Choroid plexus epithelial cell (primary cell): Measurements from ENCODE around the gene TTC28.

Experiments
- DNase-seq: peaks from one replicate; pipeline ENCODE4 v3.0.0-alpha.2; 2010; ENCODE audit warnings: low read depth
- H3K4me3 ChIP-seq: 2 replicates; pipeline ENCODE4 v1.5.1; 2011; ENCODE audit warnings: low read depth, mild to moderate bottlenecking, control low read depth, low read length, moderate library complexity
- TF ChIP-seq, protein P1 (sequence below): conservative IDR thresholded peaks from 2 replicates; pipeline ENCODE4 v1.5.1; 2011; ENCODE audit warnings: low read depth, mild to moderate bottlenecking, control low read depth, inconsistent platforms, low read length, moderate library complexity

Gene TTC28

DNA sequence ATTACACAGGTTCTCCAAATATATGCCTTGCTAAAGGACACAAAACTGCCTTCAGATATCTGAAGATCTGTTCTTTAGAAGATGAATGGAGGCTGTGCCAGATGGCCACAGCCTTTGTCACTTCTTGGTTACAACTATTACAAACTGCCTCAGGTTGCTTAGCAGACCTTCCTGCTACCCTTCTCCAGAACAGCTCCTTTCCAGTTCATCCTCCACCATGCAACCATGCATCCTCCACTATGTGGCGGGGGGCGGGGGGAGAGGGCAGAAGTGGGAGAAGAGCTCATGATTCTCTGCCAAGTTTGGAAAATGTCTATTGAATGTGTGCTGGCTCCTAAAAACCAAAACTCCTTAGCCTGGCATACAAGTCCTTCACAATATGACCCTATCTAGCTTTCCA lies 267.5 kb downstream of the TTC28 start:
- H3K4me3 ChIP-seq: no peak overlapping the region
- DNase-seq: no peak
- TF ChIP-seq, protein P1, sequence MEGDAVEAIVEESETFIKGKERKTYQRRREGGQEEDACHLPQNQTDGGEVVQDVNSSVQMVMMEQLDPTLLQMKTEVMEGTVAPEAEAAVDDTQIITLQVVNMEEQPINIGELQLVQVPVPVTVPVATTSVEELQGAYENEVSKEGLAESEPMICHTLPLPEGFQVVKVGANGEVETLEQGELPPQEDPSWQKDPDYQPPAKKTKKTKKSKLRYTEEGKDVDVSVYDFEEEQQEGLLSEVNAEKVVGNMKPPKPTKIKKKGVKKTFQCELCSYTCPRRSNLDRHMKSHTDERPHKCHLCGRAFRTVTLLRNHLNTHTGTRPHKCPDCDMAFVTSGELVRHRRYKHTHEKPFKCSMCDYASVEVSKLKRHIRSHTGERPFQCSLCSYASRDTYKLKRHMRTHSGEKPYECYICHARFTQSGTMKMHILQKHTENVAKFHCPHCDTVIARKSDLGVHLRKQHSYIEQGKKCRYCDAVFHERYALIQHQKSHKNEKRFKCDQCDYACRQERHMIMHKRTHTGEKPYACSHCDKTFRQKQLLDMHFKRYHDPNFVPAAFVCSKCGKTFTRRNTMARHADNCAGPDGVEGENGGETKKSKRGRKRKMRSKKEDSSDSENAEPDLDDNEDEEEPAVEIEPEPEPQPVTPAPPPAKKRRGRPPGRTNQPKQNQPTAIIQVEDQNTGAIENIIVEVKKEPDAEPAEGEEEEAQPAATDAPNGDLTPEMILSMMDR: no peak

DNA sequence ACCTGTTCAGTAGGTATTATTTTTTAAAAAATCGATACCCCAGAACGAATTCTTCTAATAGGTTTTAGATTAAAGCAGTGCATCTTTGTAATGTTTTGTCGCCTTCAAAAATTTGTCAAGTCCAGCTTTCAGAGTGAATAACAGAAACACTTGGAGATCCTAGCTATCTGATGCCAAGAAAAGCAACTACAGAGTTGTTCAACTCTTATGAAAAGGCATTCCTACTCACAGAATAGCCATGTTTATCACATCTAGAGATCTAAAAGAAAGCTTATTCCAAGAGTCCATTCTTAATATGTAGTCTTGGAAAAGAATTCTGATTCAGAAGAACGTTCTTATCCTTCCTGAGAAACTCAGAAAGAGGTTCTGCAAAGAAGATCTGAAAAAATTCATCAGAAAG lies 268.5 kb downstream of the TTC28 start:
- TF ChIP-seq, protein P1: no peak
- peak; percentile 26 for DNase-seq
- no peak overlapping the region for H3K4me3 ChIP-seq

DNA sequence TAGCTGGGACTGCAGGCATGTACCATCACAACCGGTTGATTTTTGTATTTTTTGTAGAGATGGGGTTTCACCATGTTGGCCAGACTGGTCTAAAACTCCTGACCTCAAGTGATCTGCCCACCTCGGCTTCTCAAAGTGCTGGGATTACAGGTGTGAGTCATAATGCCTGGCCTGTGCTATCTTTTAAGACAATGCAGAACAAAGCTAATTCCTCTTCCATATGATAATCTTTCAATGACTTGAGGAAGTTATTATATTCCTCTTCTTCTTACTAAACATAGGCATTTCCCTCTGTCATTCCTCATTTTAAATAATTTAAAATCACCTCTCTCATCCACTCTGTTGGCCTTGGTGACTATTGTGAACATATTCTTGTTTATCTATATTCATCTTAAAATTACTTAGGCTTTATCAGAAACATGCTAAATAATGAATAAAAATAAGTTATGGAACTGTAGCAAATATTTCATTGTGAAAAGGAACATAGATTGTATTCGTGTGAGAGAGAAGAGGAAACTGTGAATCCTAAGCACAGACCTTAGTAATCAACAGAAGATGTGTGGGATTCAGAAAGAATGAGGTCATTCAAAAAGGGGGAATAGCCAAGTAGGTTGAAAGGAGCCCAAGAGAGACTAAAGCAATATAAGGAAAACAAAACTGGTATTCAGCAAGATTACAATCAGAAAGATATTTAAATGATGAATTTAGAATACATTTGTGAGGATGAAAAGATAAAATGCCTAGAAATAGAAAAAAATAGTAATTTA lies 269.4 kb downstream of the TTC28 start:
- TF ChIP-seq, protein P1: no peak
- H3K4me3 ChIP-seq: no peak overlapping the region
- peak; percentile 66 for DNase-seq

DNA sequence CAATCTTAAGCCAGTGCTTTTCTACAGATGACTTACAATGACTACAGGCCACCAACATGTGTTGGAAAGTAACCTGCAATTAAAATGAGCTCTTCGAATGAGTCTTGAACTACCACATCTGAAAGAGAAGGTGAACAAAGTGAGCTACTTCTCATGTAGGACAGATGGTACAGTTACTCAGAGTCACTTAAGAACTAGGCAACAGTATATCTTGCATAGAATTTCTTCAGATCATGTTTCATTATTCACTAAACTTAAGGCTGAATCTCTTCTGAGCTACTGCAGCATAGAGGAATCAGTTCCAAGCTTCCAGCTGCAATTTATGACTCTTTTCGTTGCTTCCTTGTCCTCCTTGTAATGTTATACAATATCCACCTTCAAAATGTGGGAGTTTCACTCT lies 270.9 kb downstream of the TTC28 start:
- H3K4me3 ChIP-seq: no peak overlapping the region
- no peak for DNase-seq
- TF ChIP-seq, protein P1: no peak

DNA sequence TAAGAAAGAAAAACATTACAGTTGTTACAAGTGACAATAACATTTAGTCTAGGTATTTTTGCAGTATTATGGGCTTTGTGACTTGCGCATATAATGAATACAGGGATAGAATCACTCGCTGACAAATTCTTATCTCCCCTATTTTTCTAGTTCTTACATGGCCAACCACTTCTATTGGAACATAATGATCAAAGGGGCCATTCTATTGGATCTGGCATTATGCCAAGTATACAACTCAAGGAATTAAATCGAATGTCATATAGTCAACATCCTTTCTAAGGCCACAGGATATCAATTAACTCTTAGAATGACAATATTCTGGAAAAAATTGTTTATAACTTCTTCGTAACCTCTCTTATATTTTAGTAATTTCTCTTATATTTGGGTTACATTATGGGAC lies 272.0 kb downstream of the TTC28 start:
- TF ChIP-seq, protein P1: no peak
- DNase-seq: no peak
- no peak overlapping the region for H3K4me3 ChIP-seq

DNA sequence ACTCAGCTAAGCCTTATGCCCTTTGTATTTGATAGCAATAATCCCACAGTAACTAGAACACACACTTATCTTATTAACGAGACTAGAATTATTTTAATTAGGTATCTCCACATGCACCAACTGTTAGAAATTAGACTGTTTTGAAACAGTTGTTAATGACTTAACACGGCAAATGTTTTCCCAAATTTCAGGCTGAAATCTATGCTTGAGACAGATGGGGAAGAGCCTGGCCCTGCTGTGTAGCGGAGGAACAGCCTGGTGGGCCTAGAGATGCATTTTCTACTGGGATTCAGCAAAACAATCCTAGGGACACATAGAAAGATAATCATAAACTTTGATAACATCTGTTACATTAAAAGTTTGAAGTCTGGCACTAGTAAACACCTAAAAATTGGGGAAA lies 273.4 kb downstream of the TTC28 start:
- no peak for DNase-seq
- TF ChIP-seq, protein P1: no peak

DNA sequence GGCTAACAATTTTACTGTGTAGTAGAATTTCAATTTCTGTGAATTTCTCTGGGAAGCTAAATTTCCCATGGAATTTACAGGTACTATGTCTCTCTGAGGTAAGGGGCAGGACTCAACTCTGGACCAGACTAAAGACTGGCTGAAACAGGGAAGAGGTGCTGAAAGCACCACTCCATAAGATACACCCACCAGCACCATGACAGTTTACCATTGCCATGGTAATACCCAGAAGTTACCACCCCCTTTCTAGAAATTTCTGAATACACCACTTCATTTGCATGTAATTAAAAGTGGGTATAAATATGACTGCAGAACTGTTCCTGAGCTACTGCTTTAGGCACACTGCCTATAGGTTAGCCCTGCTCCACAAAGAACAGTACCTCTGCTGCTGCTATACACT lies 274.1 kb downstream of the TTC28 start:
- no peak overlapping the region for H3K4me3 ChIP-seq
- no peak for DNase-seq
- TF ChIP-seq, protein P1: no peak

More for the DNA sequence above, 273.4 kb downstream of the TTC28 start:
- no peak overlapping the region for H3K4me3 ChIP-seq
